CD14-positive monocyte (primary cell): ENCODE data around the gene SGK1. TPM values are rescaled to one million over a fixed set of nuclear protein-coding genes. Genes with fewer than 3 reads are reported as not detected.

Source experiments
- DNase-seq, 3 donors: peaks; one replicate each; pipeline ENCODE4 v3.0.0-alpha.2; 2011 to 2022
- H2AFZ ChIP-seq: 2 replicates; pipeline ENCODE4 v1.6.0; 2012; ENCODE audit warnings: mild to moderate bottlenecking, low read depth, low read length, inconsistent platforms; ENCODE audit not compliant: insufficient read depth, poor library complexity, severe bottlenecking
- H3K27ac ChIP-seq, 2 donors: 1 replicate in 1 of 2; 2 replicates in 1 of 2; pipeline ENCODE4 v1.5.1; 2012 to 2013; ENCODE audit warnings: low read length in 2 of 2, control low read depth in 1 of 2, inconsistent platforms in 1 of 2, low read depth in 1 of 2, mild to moderate bottlenecking in 1 of 2
- H3K27me3 ChIP-seq, 2 donors: one replicate each; pipeline versions ENCODE4 v1.6.0 to v1.6.1; 2011 to 2013; ENCODE audit warnings: low read length in 2 of 2; ENCODE audit not compliant: control insufficient read depth in 2 of 2, insufficient read depth in 2 of 2
- H3K36me3 ChIP-seq, 2 donors: replicated peaks in 1 of 2; 1 replicate in 1 of 2; 2 replicates in 1 of 2; pipeline versions ENCODE4 v1.5.1 to v1.6.1; 2012 to 2013; ENCODE audit warnings: low read length in 2 of 2, control low read depth in 1 of 2, inconsistent platforms in 1 of 2, mild to moderate bottlenecking in 1 of 2; ENCODE audit not compliant: insufficient read depth in 2 of 2, control insufficient read depth in 1 of 2
- H3K4me1 ChIP-seq, 2 donors: 1 replicate in 1 of 2; 2 replicates in 1 of 2; pipeline versions ENCODE4 v1.5.1 to v1.6.1; 2012 to 2013; ENCODE audit warnings: low read length in 2 of 2, control low read depth in 1 of 2, inconsistent platforms in 1 of 2, mild to moderate bottlenecking in 1 of 2, moderate library complexity in 1 of 2; ENCODE audit not compliant: insufficient read depth in 2 of 2, control insufficient read depth in 1 of 2
- H3K4me2 ChIP-seq: replicated peaks from 2 replicates; pipeline ENCODE3; 2012; ENCODE audit warnings: low read length, moderate library complexity, mild to moderate bottlenecking; ENCODE audit not compliant: poor library complexity, severe bottlenecking; ENCODE audit errors: extremely low read depth
- H3K4me3 ChIP-seq, 3 experiments: fragments of 200-600 bp in 1 of 3; sonication (generic) in 1 of 3; replicated peaks in 1 of 3; 1 replicate in 2 of 3; 2 replicates in 1 of 3; pipeline ENCODE4 v1.5.1; 2011 to 2013; ENCODE audit warnings: low read length in 3 of 3, mild to moderate bottlenecking in 3 of 3, control low read depth in 2 of 3, low read depth in 2 of 3, inconsistent platforms in 1 of 3, moderate library complexity in 1 of 3
- H3K79me2 ChIP-seq: 2 replicates; pipeline ENCODE4 v1.6.0; 2012; ENCODE audit warnings: mild to moderate bottlenecking, control low read depth, inconsistent platforms, low read length, moderate library complexity; ENCODE audit not compliant: insufficient read depth
- H3K9ac ChIP-seq: 2 replicates; pipeline ENCODE4 v1.6.0; 2017; ENCODE audit warnings: low read length, mild to moderate bottlenecking; ENCODE audit not compliant: insufficient read depth, poor library complexity, severe bottlenecking
- H3K9me3 ChIP-seq, 2 donors: replicated peaks in 1 of 2; 1 replicate in 1 of 2; 2 replicates in 1 of 2; pipeline versions ENCODE4 v1.5.1 to v1.6.1; 2012 to 2013; ENCODE audit warnings: low read length in 2 of 2, control low read depth in 1 of 2; ENCODE audit not compliant: control insufficient read depth in 1 of 2, insufficient read depth in 1 of 2
- H4K20me1 ChIP-seq: 2 replicates; pipeline ENCODE4 v1.6.0; 2012; ENCODE audit warnings: mild to moderate bottlenecking, low read length, control low read depth, moderate library complexity; ENCODE audit not compliant: insufficient read depth
- H3K27ac Mint-ChIP-seq, 7 donors: one replicate each; pipeline ENCODE4 v1.8.0; 2020; ENCODE audit warnings: mild to moderate bottlenecking in 7 of 7, mixed read lengths in 7 of 7, moderate library complexity in 6 of 7, inconsistent platforms in 2 of 7
- H3K27me3 Mint-ChIP-seq, 3 donors: one replicate each; pipeline ENCODE4 v1.8.0; 2021 to 2022; ENCODE audit warnings: low read depth in 3 of 3, mild to moderate bottlenecking in 3 of 3, mixed read lengths in 3 of 3, moderate library complexity in 3 of 3, inconsistent platforms in 1 of 3
- H3K36me3 Mint-ChIP-seq, 2 donors: one replicate each; pipeline ENCODE4 v1.8.0; 2020; ENCODE audit warnings: mixed read lengths in 2 of 2, inconsistent platforms in 1 of 2, mild to moderate bottlenecking in 1 of 2
- H3K4me1 Mint-ChIP-seq: one replicate; pipeline ENCODE4 v1.8.0; 2020; ENCODE audit warnings: mild to moderate bottlenecking, mixed read lengths
- H3K4me3 Mint-ChIP-seq, 2 donors: one replicate each; pipeline ENCODE4 v1.8.0; 2020; ENCODE audit warnings: mild to moderate bottlenecking in 2 of 2, mixed read lengths in 2 of 2, moderate library complexity in 1 of 2
- H3K9me3 Mint-ChIP-seq, 7 donors: one replicate each; pipeline ENCODE4 v1.8.0; 2020 to 2022; ENCODE audit warnings: mixed read lengths in 7 of 7, mild to moderate bottlenecking in 6 of 7, moderate library complexity in 6 of 7, inconsistent platforms in 2 of 7
- CTCF ChIP-seq: fragments of 200-600 bp; IDR thresholded peaks from one replicate; pipeline ENCODE4 v1.8.0; 2022; ENCODE audit warnings: antibody characterized with exemption, mild to moderate bottlenecking
- WGBS: methylation state at CpG from one replicate; pipeline ENCODE4 v1.1.5; 2013; ENCODE audit warnings: missing lambda C conversion rate; ENCODE audit not compliant: insufficient coverage; 5-methylcytosine and 5-hydroxymethylcytosine counted together
- intact Hi-C, 2 donors: fragments of 100-400 bp; cut with micrococcal nuclease; formaldehyde crosslinking; loops; one replicate each; pipeline versions ENCODE4 v1.15.0 to v1.15.1; 2023
- polyA plus RNA-seq, 3 donors: library from polyadenylated mRNA; depleted of rRNA in 1 of 3; unstranded in 2 of 3; stranded (reverse) in 1 of 3; fragments of 300-500 nt in 2 of 3; fragments of >200 nt in 1 of 3; fragmentation: Illumina TruSeq in 2 of 3; gene quantifications; 1 replicate in 2 of 3; 2 replicates in 1 of 3; pipeline ENCODE4 v1.2.3, GENCODE V29; 2012 to 2021

Gene SGK1
- polyA plus RNA-seq, 3 donors: 373 to 419 (median 407) TPM

DNA sequence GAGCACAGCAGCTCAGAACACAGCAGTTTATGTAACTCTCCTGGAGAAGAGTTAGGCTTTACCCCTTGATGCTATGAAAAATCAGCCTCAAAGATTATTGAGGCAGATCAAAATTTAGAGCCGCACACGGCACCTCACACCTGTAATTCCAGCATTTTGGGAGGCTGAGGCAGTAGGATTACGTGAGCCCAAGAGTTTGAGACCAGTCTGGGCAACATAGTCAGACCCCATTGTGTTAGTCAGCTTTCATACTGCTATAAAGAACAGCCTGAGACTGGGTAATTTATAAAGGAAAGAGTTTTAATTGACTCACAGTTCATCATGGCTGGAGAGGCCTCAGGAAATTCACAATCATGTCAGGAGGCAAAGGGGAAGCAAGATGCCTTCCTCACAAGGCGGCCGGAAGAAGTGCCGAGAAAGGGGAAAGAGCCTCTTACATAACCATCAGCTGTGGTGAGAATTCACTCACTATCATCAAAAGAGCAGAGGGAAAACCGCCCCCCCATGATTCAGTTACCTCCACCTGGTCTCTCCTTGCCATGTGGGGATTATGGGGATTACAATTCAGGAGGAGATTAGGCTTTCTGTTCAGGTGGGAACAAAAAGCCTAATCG, 87.7 kb downstream of the SGK1 start:
- H3K79me2 ChIP-seq: no peaks in the 10 kb centered on the region
- peak overlapping the region; percentile 94 to 99 (median 97) for H3K27ac Mint-ChIP-seq
- H3K27me3 Mint-ChIP-seq: no peaks in the 10 kb centered on the region
- H3K27ac ChIP-seq: peak overlapping the region; percentile 87 to 92
- no peaks in the 10 kb centered on the region for H4K20me1 ChIP-seq
- peak overlapping the region; percentile 64 to 78 for H3K4me3 Mint-ChIP-seq
- peak overlapping the region; percentile 7 to 62 (median 33) for H3K4me3 ChIP-seq
- WGBS: 82% methylated on average over 3 of the region's 8 CpGs
- intact Hi-C loops: loop anchor here in 1 of 2 donors (5.0 to 10.0 kb wide), 2 partner anchors 53 to 195 kb away; no protein-coding TSS in a partner anchor
- DNase-seq: peak; percentile 89 to 98 (median 94)
- no peaks in the 10 kb centered on the region for H3K36me3 ChIP-seq
- peaks cover 46% of the 10 kb centered on the region for H3K4me1 Mint-ChIP-seq
- no peaks in the 10 kb centered on the region for H3K27me3 ChIP-seq
- no peak overlapping the region for H2AFZ ChIP-seq
- H3K9me3 Mint-ChIP-seq: no peaks in the 10 kb centered on the region
- TF ChIP-seq CTCF: no peak
- H3K9ac ChIP-seq: peak overlapping the region; percentile 48
- peak overlapping the region; percentile 65 for H3K4me2 ChIP-seq
- peaks cover 50 to 67% of the 10 kb centered on the region in 2 donors for H3K4me1 ChIP-seq
- no peaks in the 10 kb centered on the region for H3K36me3 Mint-ChIP-seq
- no peaks in the 10 kb centered on the region for H3K9me3 ChIP-seq

DNA sequence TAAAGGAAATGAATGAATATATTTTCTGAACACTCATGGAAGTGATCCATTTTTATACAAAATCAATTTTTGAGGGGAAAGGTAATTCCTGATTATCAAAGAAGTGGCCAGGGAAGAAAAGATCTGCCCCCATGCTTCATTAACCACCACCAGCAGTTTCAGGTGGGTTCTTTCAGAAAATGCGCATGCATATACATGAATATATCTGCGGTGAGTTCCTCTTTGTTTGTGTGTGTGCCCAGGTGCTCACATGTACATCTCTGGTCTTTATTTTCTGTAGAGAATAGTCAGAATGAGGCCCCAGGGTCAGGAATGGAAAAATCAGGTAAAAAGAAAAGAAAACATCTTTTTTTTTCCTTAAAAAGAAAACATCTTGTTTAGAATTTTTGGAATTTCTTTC, 88.4 kb downstream of the SGK1 start:
- Histone ChIP-seq H3K27me3 (no peaks in the 10 kb centered on the region), H4K20me1 (no peaks in the 10 kb centered on the region), H3K9me3 (no peaks in the 10 kb centered on the region), H3K4me1 (peaks cover 47 to 61% of the 10 kb centered on the region in 2 donors), H3K4me2 (peak overlapping the region; percentile 65), H2AFZ (no peak overlapping the region), H3K36me3 (no peaks in the 10 kb centered on the region), H3K27ac (peak overlapping the region; percentile 87 to 92), H3K79me2 (no peaks in the 10 kb centered on the region), H3K4me3 (peak overlapping the region in 1 of 3 experiments; percentile 62), H3K9ac (peak overlapping the region; percentile 48)
- intact Hi-C loops: no loop called here
- Mint-ChIP-seq H3K27ac (peak overlapping the region; percentile 94 to 99 (median 97)), H3K9me3 (no peaks in the 10 kb centered on the region), H3K4me1 (peaks cover 41% of the 10 kb centered on the region), H3K27me3 (no peaks in the 10 kb centered on the region), H3K4me3 (peak overlapping the region; percentile 64 to 78), H3K36me3 (no peaks in the 10 kb centered on the region)
- DNase-seq: no peak
- TF ChIP-seq CTCF: no peak
- no CpG with 5 or more reads among the region's 2 CpGs for WGBS
